Epithelial cell of alveolus of lung (primary cell): Measurements from ENCODE around the gene SCLT1. TPM values are rescaled to one million over a fixed set of nuclear protein-coding genes. Genes with fewer than 3 reads are reported as not detected.

Experiments used
- total RNA-seq: library from RNA; depleted of rRNA; stranded (reverse); fragments of >200 nt; gene quantifications from 2 replicates; pipeline ENCODE4 v1.2.1, GENCODE V29; 2015

SCLT1 gene
- total RNA-seq: 8.0 and 11.1 TPM in 2 replicates

DNA sequence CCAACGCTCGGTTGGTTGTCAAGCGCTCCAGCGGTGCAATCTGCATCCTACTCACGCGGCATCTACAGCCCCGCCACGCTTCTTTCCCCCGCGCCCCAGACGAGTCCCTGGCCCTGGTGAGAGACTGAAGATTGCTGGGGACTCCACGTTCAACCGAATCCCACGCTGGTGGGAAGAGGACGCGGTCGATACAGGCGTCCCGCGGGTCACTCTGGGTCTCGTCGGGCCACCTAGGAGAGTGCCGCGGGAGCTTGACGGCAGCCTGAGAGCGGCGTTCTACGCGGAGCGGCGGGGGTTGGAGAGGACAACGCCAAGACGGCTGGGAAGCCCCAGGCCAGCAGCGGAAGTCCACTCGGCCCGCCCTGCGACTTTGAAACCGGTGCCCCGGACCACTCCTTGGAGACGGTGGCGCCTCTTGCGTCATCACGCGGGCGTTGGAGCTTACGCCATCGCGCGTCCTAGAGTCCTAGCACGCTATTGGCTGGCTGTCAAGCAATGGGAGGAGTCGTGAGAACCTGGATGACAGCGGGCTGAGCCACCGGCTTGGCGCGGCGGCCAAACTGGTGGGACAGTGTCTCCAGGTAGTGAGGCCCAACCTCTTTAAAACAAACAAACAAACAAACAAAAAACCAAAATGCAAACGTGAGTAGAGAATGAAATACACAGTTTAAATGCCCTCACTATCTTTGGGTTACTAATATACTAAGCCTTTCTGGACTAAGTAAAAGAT is at the start of gene SCLT1:
TSS of gene SCLT1 (minus strand) at position 349 of the 730 bp plus-strand sequence. CDS start 436 bp downstream, outside the sequence.

DNA sequence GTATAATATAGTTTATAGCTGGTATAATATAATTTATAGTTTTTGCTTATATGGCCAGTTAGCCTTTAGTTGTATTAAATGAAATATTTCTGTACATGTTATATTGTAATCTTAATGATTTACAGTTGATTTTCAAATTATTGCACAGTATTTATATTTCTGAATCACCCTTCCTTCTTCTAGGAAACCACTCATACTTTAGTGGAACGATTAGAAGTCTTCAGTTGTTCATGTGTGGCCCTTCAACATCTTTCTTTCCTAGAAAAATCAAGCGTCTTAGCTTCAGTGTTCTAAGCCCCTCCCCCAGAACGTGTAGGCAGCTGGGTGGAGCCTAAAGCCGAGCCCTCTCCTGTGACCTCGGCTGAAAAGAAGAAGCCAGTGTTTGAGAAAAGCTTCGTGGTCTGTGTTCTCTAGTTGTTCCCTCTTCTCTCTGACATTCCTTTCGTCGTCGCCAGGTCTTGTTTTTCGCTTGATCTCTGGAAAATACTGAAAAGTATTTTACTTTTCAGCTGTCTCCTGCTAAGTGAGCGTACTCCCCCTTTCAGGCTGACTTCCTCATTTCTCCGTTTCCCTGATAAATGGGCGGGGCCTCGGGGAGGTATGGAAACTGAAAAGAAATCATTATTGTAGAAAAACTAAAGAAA is 2.6 kb upstream of the SCLT1 start, which contains the start of gene C4orf33:
TSS of gene C4orf33 (plus strand) at position 342 of the 644 bp plus-strand sequence. CDS start 6,459 bp downstream, outside the sequence.

Other genes with a start within 250 kb of the SCLT1 start
- gene C4orf33, start 2.6 kb upstream of the SCLT1 start, total RNA-seq: 7.6 and 27.8 TPM in 2 replicates